ENCODE data around the gene PIH1D1. TPM values are rescaled to one million over a fixed set of nuclear protein-coding genes. Genes with fewer than 3 reads are reported as not detected.

Gene PIH1D1
- total RNA-seq, 1 experiment from 2014 or later = 81.1 TPM

Other genes with a start within 250 kb of the PIH1D1 start
- 0.11 TPM in 1 of 2 replicates, not detected in the other for gene SLC6A16, start 126.6 kb downstream of the PIH1D1 start, total RNA-seq (2014; rRNA removed)
- not detected in 2 replicates for gene CD37, start 116.4 kb downstream of the PIH1D1 start, total RNA-seq (2014; rRNA removed)
- gene TEAD2, start 89.4 kb downstream of the PIH1D1 start, total RNA-seq (2014; rRNA removed) = 36.9 and 39.4 TPM in 2 replicates
- 0.46 TPM in 1 of 2 replicates, not detected in the other for gene DKKL1, start 87.9 kb downstream of the PIH1D1 start, total RNA-seq (2014; rRNA removed)
- not detected in 2 replicates for gene KASH5, start 63.6 kb downstream of the PIH1D1 start, total RNA-seq (2014; rRNA removed)
- gene PTH2, start 28.4 kb downstream of the PIH1D1 start, total RNA-seq (2014; rRNA removed) = not detected in 2 replicates
- not detected in 2 replicates for gene GFY, start 26.4 kb downstream of the PIH1D1 start, total RNA-seq (2014; rRNA removed)
- gene SLC17A7, start 10.3 kb downstream of the PIH1D1 start, total RNA-seq (2014; rRNA removed) = 0.46 TPM in 1 of 2 replicates, not detected in the other
- gene ALDH16A1, start 1.4 kb upstream of the PIH1D1 start, total RNA-seq (2014; rRNA removed) = 34.8 and 42.6 TPM in 2 replicates
- 2.6 and 4.6 TPM in 2 replicates for gene FLT3LG, start 22.4 kb upstream of the PIH1D1 start, total RNA-seq (2014; rRNA removed)
- gene RPL13A, start 35.8 kb upstream of the PIH1D1 start, total RNA-seq (2014; rRNA removed) = 1,577 and 2,027 TPM in 2 replicates
- gene RPS11, start 44.6 kb upstream of the PIH1D1 start, total RNA-seq (2014; rRNA removed) = 2,307 and 2,635 TPM in 2 replicates
- 95.6 and 96.2 TPM in 2 replicates for gene FCGRT, start 60.8 kb upstream of the PIH1D1 start, total RNA-seq (2014; rRNA removed)
- gene RCN3, start 76.2 kb upstream of the PIH1D1 start, total RNA-seq (2014; rRNA removed) = 234 and 287 TPM in 2 replicates
- gene NOSIP, start 128.7 kb upstream of the PIH1D1 start, total RNA-seq (2014; rRNA removed) = 75.2 and 76.8 TPM in 2 replicates
- gene PRRG2, start 129.5 kb upstream of the PIH1D1 start, total RNA-seq (2014; rRNA removed) = 0.29 and 0.38 TPM in 2 replicates
- 3.8 and 5.5 TPM in 2 replicates for gene PRR12, start 139.4 kb upstream of the PIH1D1 start, total RNA-seq (2014; rRNA removed)
- 61.3 and 65.3 TPM in 2 replicates for gene RRAS, start 188.3 kb upstream of the PIH1D1 start, total RNA-seq (2014; rRNA removed)
- gene SCAF1, start 190.4 kb upstream of the PIH1D1 start, total RNA-seq (2014; rRNA removed) = 23.9 and 24.8 TPM in 2 replicates
- 55.0 and 62.7 TPM in 2 replicates for gene IRF3, start 214.0 kb upstream of the PIH1D1 start, total RNA-seq (2014; rRNA removed)
- 25.6 and 25.7 TPM in 2 replicates for gene BCL2L12, start 214.1 kb upstream of the PIH1D1 start, total RNA-seq (2014; rRNA removed)
- 342 and 345 TPM in 2 replicates for gene PRMT1, start 225.5 kb upstream of the PIH1D1 start, total RNA-seq (2014; rRNA removed)
- 1.2 TPM in 2 replicates for gene ADM5, start 237.8 kb upstream of the PIH1D1 start, total RNA-seq (2014; rRNA removed)
- 0.90 and 2.5 TPM in 2 replicates for gene CPT1C, start 239.3 kb upstream of the PIH1D1 start, total RNA-seq (2014; rRNA removed)